Adipocyte (in vitro differentiated cells): ENCODE measurements around the gene TUSC2.
A peak's percentile ranks its signal among the peaks of the same experiment; 100 is the strongest.

Experiments used
- DNase-seq: peaks from one replicate; pipeline ENCODE4 v3.0.0-alpha.2; 2015; ENCODE audit warnings: low read depth
- H3K27me3 ChIP-seq: replicated peaks from 2 replicates; pipeline ENCODE4 v1.7.0; 2013; ENCODE audit warnings: mild to moderate bottlenecking, low read length, moderate library complexity; ENCODE audit not compliant: control insufficient read depth, insufficient read depth
- H3K36me3 ChIP-seq: 2 replicates; pipeline ENCODE4 v1.7.0; 2013; ENCODE audit warnings: low read length, mild to moderate bottlenecking, moderate library complexity; ENCODE audit not compliant: control insufficient read depth, insufficient read depth, severe bottlenecking
- H3K4me1 ChIP-seq: 2 replicates; pipeline ENCODE4 v1.7.0; 2013; ENCODE audit warnings: mild to moderate bottlenecking, low read length, moderate library complexity; ENCODE audit not compliant: control insufficient read depth, insufficient read depth
- H3K4me3 ChIP-seq: 2 replicates; pipeline ENCODE4 v1.7.0; 2013; ENCODE audit warnings: mild to moderate bottlenecking, low read length, moderate library complexity
- H3K9ac ChIP-seq: 2 replicates; pipeline ENCODE4 v1.7.0; 2013; ENCODE audit warnings: mild to moderate bottlenecking, low read length, moderate library complexity
- H3K9me3 ChIP-seq: 2 replicates; pipeline ENCODE4 v1.7.0; 2013; ENCODE audit warnings: mild to moderate bottlenecking, low read length, moderate library complexity; ENCODE audit not compliant: control insufficient read depth

TUSC2 gene

GRCh38 chr3:50304601-50305000, 23.4 kb downstream of the TUSC2 start:
- no peak overlapping the region for H3K9ac ChIP-seq

GRCh38 chr3:50303013-50303815, 24.8 kb downstream of the TUSC2 start, which contains the start of gene HYAL1:
TSS of gene HYAL1 (minus strand) at chr3:50303574. CDS start at chr3:50302956, 618 bp downstream.
- H3K27me3 ChIP-seq, result no peaks in the 10 kb centered on the region
- no peaks in the 10 kb centered on the region for H3K9me3 ChIP-seq
- H3K9ac ChIP-seq, result peak within 1 kb of the TSS; percentile 25
- H3K36me3 ChIP-seq, result no peaks in the 10 kb centered on the region
- no peak for DNase-seq
- no peak within 1 kb of the TSS for H3K4me3 ChIP-seq
- peaks cover 18% of the 10 kb centered on the region for H3K4me1 ChIP-seq

More at GRCh38 chr3:50304601-50305000, 23.4 kb downstream of the TUSC2 start:
- no peak for DNase-seq
- no peaks in the 10 kb centered on the region for H3K36me3 ChIP-seq
- peaks cover 10% of the 10 kb centered on the region for H3K4me1 ChIP-seq
- no peak overlapping the region for H3K4me3 ChIP-seq
- H3K27me3 ChIP-seq, result no peaks in the 10 kb centered on the region
- H3K9me3 ChIP-seq, result no peaks in the 10 kb centered on the region

- DNase-seq, result no peak
- Histone ChIP-seq H3K4me1 (peaks cover 22% of the 10 kb centered on the region), H3K36me3 (no peaks in the 10 kb centered on the region), H3K27me3 (no peaks in the 10 kb centered on the region), H3K9ac (no peak overlapping the region), H3K9me3 (no peaks in the 10 kb centered on the region), H3K4me3 (no peak overlapping the region)
Measured at GRCh38 chr3:50302095-50303012, 25.7 kb downstream of the TUSC2 start.

- H3K36me3 ChIP-seq, result no peaks in the 10 kb centered on the region
- no peaks in the 10 kb centered on the region for H3K27me3 ChIP-seq
- no peak overlapping the region for H3K9ac ChIP-seq
- H3K4me1 ChIP-seq, result peaks cover 22% of the 10 kb centered on the region
- H3K4me3 ChIP-seq, result peak overlapping the region; percentile 80
- DNase-seq, result no peak
- no peaks in the 10 kb centered on the region for H3K9me3 ChIP-seq
Measured at GRCh38 chr3:50300681-50301254, 27.3 kb downstream of the TUSC2 start.

GRCh38 chr3:50299929-50300680, 27.9 kb downstream of the TUSC2 start:
- H3K4me1 ChIP-seq, result peaks cover 22% of the 10 kb centered on the region
- peak overlapping the region; percentile 91 for H3K9ac ChIP-seq
- no peaks in the 10 kb centered on the region for H3K9me3 ChIP-seq
- H3K4me3 ChIP-seq, result peak overlapping the region; percentile 80
- peak; percentile 61 for DNase-seq
- H3K36me3 ChIP-seq, result no peaks in the 10 kb centered on the region
- H3K27me3 ChIP-seq, result no peaks in the 10 kb centered on the region

GRCh38 chr3:50299638-50299928, 28.4 kb downstream of the TUSC2 start:
- peak overlapping the region; percentile 80 for H3K4me3 ChIP-seq
- no peak for DNase-seq

GRCh38 chr3:50298836-50299637, 29.0 kb downstream of the TUSC2 start, which contains the start of the genes HYAL3 and NAA80:
TSS of gene HYAL3 (minus strand) at chr3:50299405. CDS start at chr3:50295602, 3,803 bp downstream.
TSS of gene NAA80 (minus strand) at chr3:50299405. CDS start at chr3:50297463, 1,942 bp downstream.
- peak within 1 kb of the TSS; percentile 87 for H3K4me3 ChIP-seq
- no peaks in the 10 kb centered on the region for H3K36me3 ChIP-seq
- no peaks in the 10 kb centered on the region for H3K27me3 ChIP-seq
- DNase-seq, result peak; percentile 100
- H3K9me3 ChIP-seq, result no peaks in the 10 kb centered on the region
- H3K4me1 ChIP-seq, result peaks cover 22% of the 10 kb centered on the region
- H3K9ac ChIP-seq, result peak within 1 kb of the TSS; percentile 95

More at GRCh38 chr3:50299638-50299928, 28.4 kb downstream of the TUSC2 start:
- Histone ChIP-seq H3K36me3 (no peaks in the 10 kb centered on the region), H3K9ac (peak overlapping the region; percentile 91), H3K27me3 (no peaks in the 10 kb centered on the region), H3K9me3 (no peaks in the 10 kb centered on the region), H3K4me1 (peaks cover 22% of the 10 kb centered on the region)

- Histone ChIP-seq H3K4me1 (peaks cover 27% of the 10 kb centered on the region), H3K27me3 (no peaks in the 10 kb centered on the region), H3K9ac (peak overlapping the region; percentile 95), H3K4me3 (peak overlapping the region; percentile 87), H3K9me3 (no peaks in the 10 kb centered on the region), H3K36me3 (no peaks in the 10 kb centered on the region)
- peak; percentile 20 for DNase-seq
Measured at GRCh38 chr3:50297896-50298725, 29.9 kb downstream of the TUSC2 start.

GRCh38 chr3:50297384-50297775, 30.6 kb downstream of the TUSC2 start:
- Histone ChIP-seq H3K27me3 (no peaks in the 10 kb centered on the region), H3K4me1 (peaks cover 33% of the 10 kb centered on the region), H3K9ac (no peak overlapping the region), H3K9me3 (no peaks in the 10 kb centered on the region), H3K4me3 (no peak overlapping the region), H3K36me3 (no peaks in the 10 kb centered on the region)
- no peak for DNase-seq
